Measurements from ENCODE around the gene EVI5. TPM values are rescaled to one million over a fixed set of nuclear protein-coding genes. Genes with fewer than 3 reads are reported as not detected.

The EVI5 gene
- total RNA-seq, 4 donors from 2014 or later = 24.9 to 47.8 (median 28.5) TPM

DNA sequence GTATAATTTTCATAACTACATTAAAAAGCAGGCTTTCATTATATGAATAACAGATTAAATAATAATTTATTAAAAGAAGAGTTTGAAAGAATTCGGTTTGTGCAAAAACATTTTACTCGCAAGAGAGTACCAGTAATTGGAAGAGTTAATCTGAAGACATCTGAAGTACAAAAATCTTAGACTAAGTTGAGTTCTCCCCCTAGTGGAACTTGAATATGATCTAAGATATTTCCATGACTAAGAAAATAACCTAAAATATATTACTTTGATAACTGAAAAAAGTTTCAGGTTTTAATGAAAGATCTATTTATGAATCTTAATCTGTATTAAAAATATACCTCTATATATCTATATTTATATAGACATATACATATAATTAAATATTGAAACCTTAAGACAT, 185.7 kb downstream of the EVI5 start:
- TF ChIP-seq CTCF (IDR thresholded peaks at IDR 0.05; ENCODE audit: low read depth) = no peak

DNA sequence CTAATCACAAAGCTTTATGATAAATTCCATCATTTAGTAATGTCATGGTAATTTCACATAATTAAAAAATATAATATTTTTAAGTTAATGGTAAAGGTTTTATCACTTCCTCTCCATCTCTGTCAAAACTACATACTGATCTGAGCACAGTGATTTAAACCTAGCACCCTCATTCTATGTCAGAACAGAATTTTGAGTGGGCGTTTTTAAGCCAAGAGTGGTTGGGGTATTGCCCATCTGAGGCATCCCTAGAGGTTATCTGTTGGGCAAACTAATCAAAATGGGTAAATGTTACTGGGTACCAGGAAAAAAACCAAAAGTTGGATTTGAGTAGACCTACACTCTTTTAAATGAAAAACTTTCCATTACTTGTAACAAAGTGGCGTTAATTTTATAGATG, 197.5 kb downstream of the EVI5 start:
- no peak for TF ChIP-seq CTCF (IDR thresholded peaks at IDR 0.05; ENCODE audit: low read depth)

GRCh38 chr1:92585831-92586230, 199.1 kb downstream of the EVI5 start:
- TF ChIP-seq CTCF (IDR thresholded peaks at IDR 0.05; ENCODE audit: low read depth) = no peak

DNA sequence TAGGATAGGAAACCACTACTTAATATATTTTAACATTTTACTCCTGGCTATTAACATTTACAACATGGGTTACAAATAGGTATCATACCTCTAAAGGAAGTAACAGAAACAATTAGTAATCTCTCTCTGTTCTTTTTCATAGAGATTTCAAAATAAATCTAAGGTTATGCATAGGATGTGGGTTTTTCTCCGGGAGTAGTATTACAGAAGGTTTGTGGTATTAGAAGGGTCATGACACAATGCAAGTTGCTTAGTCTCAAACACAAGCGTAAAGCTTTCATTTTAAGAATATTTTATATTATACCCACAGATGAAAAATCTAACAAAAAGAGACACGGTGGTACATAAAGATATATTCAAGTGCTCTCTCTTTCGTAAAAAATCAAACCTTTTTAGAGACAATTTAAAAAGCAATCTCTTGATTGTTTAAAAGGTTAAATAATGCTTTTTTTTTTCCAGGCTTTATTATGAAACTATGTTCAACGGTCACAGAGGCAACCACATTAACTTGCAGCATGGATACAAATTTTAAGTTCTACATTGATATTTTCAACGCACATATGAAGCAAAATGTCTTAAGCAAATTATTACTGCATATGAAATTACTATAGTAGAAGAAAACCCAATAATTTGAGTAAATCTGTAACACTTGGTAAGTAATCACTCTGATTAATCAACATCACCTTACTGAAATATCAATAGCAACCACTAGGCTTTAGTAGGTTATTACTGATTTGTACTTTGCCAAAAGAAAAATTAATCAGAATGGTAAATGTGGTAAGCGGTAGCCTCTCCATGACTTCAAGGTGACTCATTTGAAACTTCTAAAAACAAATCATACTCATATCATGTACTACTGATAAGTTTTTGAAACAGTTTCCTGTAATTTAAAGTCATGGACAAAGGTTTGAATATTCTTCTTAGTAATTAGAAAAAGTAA, 200.8 kb downstream of the EVI5 start:
- TF ChIP-seq CTCF (IDR thresholded peaks at IDR 0.05; ENCODE audit: low read depth) = no peak

GRCh38 chr1:92577261-92577895, 207.5 kb downstream of the EVI5 start:
- TF ChIP-seq CTCF (IDR thresholded peaks at IDR 0.05; ENCODE audit: low read depth) = no peak

GRCh38 chr1:92575123-92575522, 209.8 kb downstream of the EVI5 start:
- TF ChIP-seq CTCF (IDR thresholded peaks at IDR 0.05; ENCODE audit: low read depth) = no peak

DNA sequence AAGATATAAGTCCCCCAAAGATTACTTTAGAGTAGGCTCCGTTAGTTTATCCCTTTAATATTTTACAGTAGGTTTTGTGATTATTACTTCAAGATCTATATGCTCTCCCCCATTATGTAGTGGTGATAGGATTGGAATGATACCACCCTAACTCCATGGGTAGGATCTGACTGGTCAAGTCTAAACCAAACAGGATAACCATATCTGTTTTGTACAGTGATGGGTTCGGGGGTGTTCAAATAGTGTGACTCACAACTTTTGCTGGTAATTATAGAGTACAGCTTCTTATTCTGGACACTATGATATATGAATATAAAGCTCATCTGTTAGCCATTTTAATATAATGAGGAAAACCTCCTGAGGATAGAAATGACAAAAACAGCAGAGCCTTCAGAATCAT, 212.4 kb downstream of the EVI5 start:
- no peak for TF ChIP-seq CTCF (IDR thresholded peaks at IDR 0.05; ENCODE audit: low read depth)

Data from subcutaneous adipose tissue (tissue), 4 donors.